Muscle of leg (tissue), 11 donors: ENCODE results near the gene ADCY2. TPM values are rescaled to one million over a fixed set of nuclear protein-coding genes. Genes with fewer than 3 reads are reported as not detected.

ENCODE experiments used
- DNase-seq: peaks from one replicate; pipeline ENCODE4 v3.0.0; 2013
- H3K27ac ChIP-seq: one replicate; pipeline ENCODE4 v1.5.1; 2013; ENCODE audit warnings: mild to moderate bottlenecking, low read length, control low read depth
- H3K27me3 ChIP-seq: one replicate; pipeline ENCODE4 v1.6.1; 2013; ENCODE audit warnings: low read length; ENCODE audit not compliant: control insufficient read depth, insufficient read depth
- H3K36me3 ChIP-seq: one replicate; pipeline ENCODE4 v1.6.1; 2013; ENCODE audit warnings: low read length; ENCODE audit not compliant: control insufficient read depth, insufficient read depth
- H3K4me1 ChIP-seq: one replicate; pipeline ENCODE4 v1.6.1; 2013; ENCODE audit warnings: low read length; ENCODE audit not compliant: control insufficient read depth, insufficient read depth
- H3K4me3 ChIP-seq: one replicate; pipeline ENCODE4 v1.5.1; 2013; ENCODE audit warnings: low read length, control low read depth
- H3K9me3 ChIP-seq: replicated peaks from 2 replicates; pipeline ENCODE4 v1.6.1; 2013; ENCODE audit warnings: low read depth, low read length; ENCODE audit not compliant: control insufficient read depth
- WGBS: methylation state at CpG from one replicate; pipeline ENCODE4 v1.1.5; 2013; ENCODE audit warnings: missing lambda C conversion rate; ENCODE audit not compliant: insufficient coverage; 5-methylcytosine and 5-hydroxymethylcytosine counted together
- polyA plus RNA-seq, 8 donors: library from polyadenylated mRNA; unstranded; fragments of 120-200 nt; gene quantifications; one replicate each; pipeline versions ENCODE4 v1.2.1 to v1.2.3, GENCODE V29; 2013; ENCODE audit warnings: inconsistent platforms in 1 of 8, low replicate concordance in 1 of 8; ENCODE audit not compliant: insufficient read length in 8 of 8, insufficient read depth in 1 of 8
- total RNA-seq: library from RNA; stranded (reverse); fragments of 120-200 nt; gene quantifications from one replicate; pipeline ENCODE4 v1.2.4, GENCODE V29; 2013

Gene ADCY2
- total and polyA plus RNA-seq, 9 donors: 17.5 to 45.9 (median 30.0) TPM

DNA sequence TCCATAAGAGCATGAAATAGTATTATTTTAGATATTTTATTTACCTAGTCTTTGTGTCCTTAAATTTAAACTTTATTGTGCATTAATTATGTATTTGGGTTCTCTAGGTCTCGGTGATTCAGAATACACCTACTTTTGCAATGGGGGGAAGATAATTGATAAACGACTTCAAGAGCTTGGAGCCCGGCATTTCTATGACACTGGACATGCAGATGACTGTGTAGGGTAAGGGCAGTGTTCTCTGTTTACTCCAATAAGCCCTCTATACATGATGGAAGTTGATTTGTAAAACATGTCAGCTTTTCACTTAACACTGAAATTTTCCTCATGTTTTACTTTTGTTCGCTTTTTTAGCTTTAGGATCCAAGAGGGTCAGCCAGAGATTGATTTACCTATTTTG, 479.2 kb downstream of the ADCY2 start:
- WGBS: no CpG with 5 or more reads among the region's 4 CpGs
- Histone ChIP-seq H3K4me3 (no peak overlapping the region), H3K27me3 (no peaks in the 10 kb centered on the region), H3K4me1 (peaks cover 2% of the 10 kb centered on the region), H3K27ac (no peak overlapping the region), H3K9me3 (no peaks in the 10 kb centered on the region), H3K36me3 (peaks cover 43% of the 10 kb centered on the region)
- no peak for DNase-seq

DNA sequence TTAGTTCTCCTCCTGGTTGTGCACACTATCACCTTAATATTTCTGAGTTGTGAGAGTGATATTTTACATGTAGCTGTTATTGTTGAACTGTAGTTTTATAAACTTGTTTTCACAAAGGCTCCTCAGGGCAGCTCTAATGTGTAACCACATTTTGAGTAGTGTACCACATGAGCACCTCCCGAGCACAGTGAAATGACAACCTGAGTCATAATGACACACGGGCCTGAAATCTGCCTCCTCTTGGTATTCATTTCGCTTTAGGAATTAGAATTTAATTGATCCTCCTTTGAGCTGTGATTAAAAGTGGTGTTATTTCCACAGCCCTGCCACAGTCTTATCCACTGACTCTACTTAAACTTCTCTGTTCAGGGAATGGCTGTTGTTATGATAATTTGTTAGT, 480.9 kb downstream of the ADCY2 start:
- Histone ChIP-seq H3K4me1 (no peaks in the 10 kb centered on the region), H3K27me3 (no peaks in the 10 kb centered on the region), H3K9me3 (no peaks in the 10 kb centered on the region), H3K36me3 (peaks cover 43% of the 10 kb centered on the region), H3K27ac (no peak overlapping the region), H3K4me3 (no peak overlapping the region)
- DNase-seq: no peak
- no CpG with 5 or more reads among the region's 3 CpGs for WGBS

DNA sequence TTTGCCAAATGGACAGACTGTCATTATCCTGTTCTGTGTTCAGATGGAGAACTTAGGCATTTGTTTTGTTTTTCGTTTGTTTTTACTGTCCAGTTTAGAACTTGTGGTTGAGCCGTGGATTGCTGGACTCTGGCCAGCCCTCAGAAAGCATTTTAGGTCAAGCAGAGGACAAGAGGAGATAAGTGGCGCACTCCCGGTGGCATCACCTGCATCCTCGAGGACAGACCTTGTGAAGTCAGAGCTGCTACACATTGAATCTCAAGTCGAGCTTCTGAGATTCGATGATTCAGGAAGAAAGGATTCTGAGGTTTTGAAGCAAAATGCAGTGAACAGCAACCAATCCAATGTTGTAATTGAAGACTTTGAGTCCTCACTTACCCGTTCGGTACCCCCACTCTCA, 481.9 kb downstream of the ADCY2 start:
- no peak overlapping the region for H3K4me3 ChIP-seq
- no peak for DNase-seq
- H3K4me1 ChIP-seq: no peaks in the 10 kb centered on the region
- no peaks in the 10 kb centered on the region for H3K9me3 ChIP-seq
- H3K27me3 ChIP-seq: no peaks in the 10 kb centered on the region
- WGBS: 90% methylated on average over 4 of the region's 9 CpGs
- peaks cover 43% of the 10 kb centered on the region for H3K36me3 ChIP-seq
- H3K27ac ChIP-seq: no peak overlapping the region

DNA sequence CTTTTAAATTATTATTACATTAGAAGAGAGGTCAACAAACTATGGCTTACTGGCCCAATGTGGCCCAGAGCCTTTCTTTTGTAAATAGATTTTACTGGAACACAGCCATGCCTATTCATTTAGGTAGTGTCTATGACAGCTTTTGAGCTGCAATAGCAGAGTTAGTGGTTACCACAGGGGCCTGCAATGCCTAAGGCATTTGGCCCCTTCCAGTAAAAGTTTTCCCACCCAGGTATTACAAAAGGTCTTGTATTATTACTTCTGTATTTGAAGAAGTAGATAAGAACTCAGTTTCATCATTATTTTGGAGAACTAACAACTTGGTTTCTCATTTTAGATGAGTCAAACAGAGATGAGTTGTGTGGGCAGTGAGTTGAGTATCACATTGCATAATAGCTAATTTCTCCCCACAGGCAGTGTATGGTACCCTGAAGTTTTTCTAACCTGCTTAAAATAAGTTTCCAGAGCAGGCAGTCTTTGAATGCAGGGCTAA, 482.5 kb downstream of the ADCY2 start:
- Histone ChIP-seq H3K4me1 (no peaks in the 10 kb centered on the region), H3K27ac (no peak overlapping the region), H3K36me3 (peaks cover 44% of the 10 kb centered on the region), H3K9me3 (no peaks in the 10 kb centered on the region), H3K27me3 (no peaks in the 10 kb centered on the region), H3K4me3 (no peak overlapping the region)
- DNase-seq: no peak
